GM21367 (cell line): ENCODE measurements around the gene CLEC17A.
"Not testable (repeated sequence)": the region's sequence is repeated elsewhere in the genome, so short reads cannot be mapped to it uniquely, and the experiment has no call there.

ENCODE experiments used
- ATAC-seq: cut with Tn5 transposase; IDR thresholded peaks from one replicate; pipeline ENCODE4 v1.9.1; 2021; ENCODE audit not compliant: unreplicated experiment

The CLEC17A gene

DNA sequence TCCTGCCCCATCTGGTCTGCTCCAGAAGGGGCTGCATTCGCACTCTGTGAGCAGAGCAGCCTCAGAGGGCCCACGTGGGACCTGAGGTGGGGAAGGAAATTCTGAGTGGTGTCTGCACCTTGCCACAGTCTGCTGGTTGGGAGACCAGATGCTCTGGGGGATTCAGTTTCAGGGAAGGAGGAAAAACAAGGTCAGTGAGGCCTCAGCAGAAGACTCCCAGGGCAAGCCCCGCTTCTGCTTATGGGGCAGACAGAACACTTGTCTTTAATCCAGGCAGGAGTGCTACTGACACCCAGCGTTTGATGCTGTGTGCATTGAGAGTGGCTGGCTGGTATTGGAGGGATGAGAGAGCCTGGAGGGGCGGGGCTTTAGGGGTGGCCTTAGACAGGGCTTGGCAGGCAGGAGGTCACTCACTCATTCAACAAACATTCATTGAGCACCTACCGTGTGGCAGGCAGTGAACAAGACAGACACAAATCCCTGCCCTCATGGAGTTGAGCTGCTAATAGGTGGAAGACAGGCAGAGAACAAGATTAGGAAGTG, 4.9 kb upstream of the CLEC17A start:
- ATAC-seq, result no peak

- no peak for ATAC-seq
These were observed 2.2 kb upstream of the CLEC17A start for GRCh38 chr19:14580623-14581237.

GRCh38 chr19:14584372-14584771, 1.5 kb downstream of the CLEC17A start:
- not testable (repeated sequence) for ATAC-seq

- peak; percentile 55 for ATAC-seq
These were observed 2.3 kb downstream of the CLEC17A start for GRCh38 chr19:14585187-14585586.

- not testable (repeated sequence) for ATAC-seq
These were observed 6.5 kb downstream of the CLEC17A start for GRCh38 chr19:14589433-14589832.

DNA sequence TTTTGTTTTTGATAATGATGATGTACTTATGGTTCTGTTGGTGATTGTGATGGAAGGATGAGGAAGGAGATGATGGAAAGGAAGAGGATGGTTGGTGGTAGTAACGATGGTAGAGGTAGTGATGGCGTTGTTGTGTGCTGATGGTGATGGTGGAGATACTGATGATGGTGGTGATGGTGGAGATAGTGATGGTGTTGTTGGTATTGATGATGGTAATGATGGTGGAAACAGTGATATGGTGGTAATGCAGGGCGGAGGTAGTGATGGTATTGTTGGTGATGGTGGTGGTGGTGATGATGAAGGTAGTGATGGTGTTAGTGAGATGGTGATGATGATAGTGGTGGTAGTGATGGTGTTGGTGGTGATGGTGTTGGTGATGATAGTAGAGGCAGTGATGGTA, 12.7 kb downstream of the CLEC17A start:
- no peak for ATAC-seq

GRCh38 chr19:14599548-14600147, 16.8 kb downstream of the CLEC17A start:
- no peak for ATAC-seq

GRCh38 chr19:14603990-14604387, 21.1 kb downstream of the CLEC17A start:
- ATAC-seq, result peak; percentile 61

- no peak for ATAC-seq
These were observed 23.7 kb downstream of the CLEC17A start for GRCh38 chr19:14606627-14607026.

DNA sequence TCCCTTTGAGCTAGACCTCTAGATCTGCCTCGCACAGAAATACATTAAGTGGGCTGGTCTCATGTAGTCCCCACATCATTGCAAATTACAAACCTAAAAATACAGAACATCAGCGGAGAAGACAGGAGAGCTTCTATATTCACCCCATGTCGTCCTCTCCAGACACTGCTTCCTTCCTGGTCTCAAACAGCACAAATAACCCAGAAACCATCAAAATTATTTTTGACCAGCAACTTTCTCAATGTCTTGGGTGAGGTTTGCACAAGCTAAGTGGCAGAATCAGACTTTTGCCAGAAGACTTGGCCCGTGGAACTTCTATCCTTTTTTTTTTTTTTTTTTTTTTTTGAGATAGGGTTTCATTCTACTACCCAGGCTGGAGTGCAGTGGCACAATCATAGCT, 28.2 kb downstream of the CLEC17A start:
- no peak for ATAC-seq

DNA sequence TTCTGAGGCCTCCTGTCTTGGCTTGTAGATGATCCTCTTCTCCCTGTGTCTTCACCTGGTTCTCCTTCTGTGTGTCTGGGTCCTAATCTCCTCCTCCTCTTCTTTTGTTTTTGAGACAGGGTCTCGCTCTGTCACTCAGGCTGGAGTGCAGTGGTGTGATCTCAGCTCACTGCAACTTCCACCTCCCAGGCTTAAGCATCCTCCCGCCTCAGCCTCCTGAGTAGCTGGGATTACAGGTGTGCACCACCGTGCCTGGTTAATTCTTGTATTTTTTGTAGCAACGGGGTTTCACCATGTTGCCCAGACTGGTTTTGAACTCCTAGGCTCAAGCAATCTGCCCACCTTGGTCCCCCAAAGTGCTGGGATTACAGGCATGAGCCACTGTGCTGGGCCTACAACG, 29.4 kb downstream of the CLEC17A start:
- ATAC-seq, result not testable (repeated sequence)

GRCh38 chr19:14612657-14613056, 29.8 kb downstream of the CLEC17A start:
- no peak for ATAC-seq

GRCh38 chr19:14613399-14614098, 30.7 kb downstream of the CLEC17A start:
- ATAC-seq, result not testable (repeated sequence)

- no peak for ATAC-seq
These were observed 31.2 kb downstream of the CLEC17A start for GRCh38 chr19:14614099-14614412.

DNA sequence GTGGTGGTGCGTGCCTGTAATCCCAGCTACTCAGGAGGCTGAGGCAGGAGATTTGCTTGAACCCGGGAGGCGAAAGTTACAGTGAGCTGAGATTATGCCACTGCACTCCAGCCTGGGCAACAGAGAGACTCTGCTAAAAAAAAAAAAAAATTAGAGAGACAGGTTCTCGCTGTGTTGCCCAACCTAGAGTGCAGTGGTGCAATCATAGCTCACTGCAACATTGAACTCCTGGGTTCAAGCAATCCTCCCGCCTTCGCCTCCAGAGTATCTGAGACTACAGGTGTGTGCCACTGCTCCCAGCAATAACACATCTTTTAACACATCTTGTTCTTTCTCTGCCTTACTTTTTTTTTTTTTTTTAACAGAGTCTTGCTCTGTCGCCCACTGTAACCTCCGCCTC, 32.7 kb downstream of the CLEC17A start:
- ATAC-seq, result no peak

- ATAC-seq, result no peak
These were observed 33.5 kb downstream of the CLEC17A start for GRCh38 chr19:14616407-14616806.

- no peak for ATAC-seq
These were observed 36.5 kb downstream of the CLEC17A start for GRCh38 chr19:14619404-14619803.

- not testable (repeated sequence) for ATAC-seq
These were observed 41.6 kb downstream of the CLEC17A start for GRCh38 chr19:14624491-14624890.

DNA sequence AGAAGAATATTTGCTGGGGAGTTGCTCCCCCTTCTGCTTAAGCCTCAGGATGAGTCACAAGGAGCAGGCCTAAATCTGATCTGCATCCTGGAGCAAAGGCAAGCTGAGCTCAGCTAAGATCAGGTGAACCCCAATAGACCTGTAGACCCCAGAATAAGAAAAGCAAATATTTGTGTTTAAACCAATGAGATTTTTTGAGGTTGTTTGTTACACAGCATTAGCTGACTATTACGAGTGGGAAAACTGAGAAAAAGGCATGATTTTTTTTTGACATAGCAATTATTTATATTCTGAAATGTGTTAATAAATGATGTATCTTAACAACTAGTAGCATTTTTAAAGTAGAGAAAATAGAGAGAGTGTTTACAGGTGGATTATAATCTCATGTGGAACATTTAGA, 46.7 kb downstream of the CLEC17A start:
- ATAC-seq, result no peak

DNA sequence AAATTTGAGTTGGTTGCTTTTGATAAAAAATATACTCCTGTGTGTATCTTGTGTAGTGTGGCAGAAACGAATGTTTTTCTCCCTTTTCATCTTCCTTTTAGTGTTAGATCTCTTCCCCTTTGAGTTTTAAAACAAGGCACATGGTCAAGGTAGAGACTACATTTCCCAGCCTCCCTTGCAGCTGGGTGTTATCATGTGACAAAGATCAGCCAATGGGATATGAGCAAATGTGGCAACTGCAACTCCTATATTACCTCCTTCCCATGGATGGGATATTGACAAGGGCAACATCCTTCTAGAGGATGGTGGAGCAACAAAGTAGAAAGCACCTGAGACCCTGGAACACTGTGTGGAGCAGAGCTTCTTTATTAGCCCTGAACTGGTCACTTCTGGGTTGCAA, 49.4 kb downstream of the CLEC17A start:
- ATAC-seq, result no peak

GRCh38 chr19:14639536-14640277, 56.8 kb downstream of the CLEC17A start:
- no peak for ATAC-seq

DNA sequence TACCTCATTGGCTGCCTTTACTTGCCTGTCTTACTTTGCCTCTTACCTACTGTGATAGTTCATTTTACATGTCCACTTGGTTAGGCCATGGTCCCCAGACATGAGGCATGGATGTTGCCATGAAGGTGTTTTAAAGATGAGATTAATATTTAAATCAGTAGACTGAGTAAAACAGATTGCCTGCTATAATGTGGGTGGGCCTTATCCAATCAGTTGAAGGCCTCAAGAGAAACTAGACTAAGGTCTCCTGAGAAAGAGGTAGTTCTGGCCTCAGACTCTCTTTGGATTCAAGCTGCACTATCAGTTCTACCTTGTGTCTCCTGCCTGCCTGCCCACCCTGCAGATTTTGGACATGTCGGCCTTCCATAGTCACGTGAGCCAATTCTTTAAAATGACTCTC, 65.6 kb downstream of the CLEC17A start:
- ATAC-seq, result no peak
